Osteoblast (primary cell): ENCODE measurements around the gene TSPAN4. TPM values are rescaled to one million over a fixed set of nuclear protein-coding genes. Genes with fewer than 3 reads are reported as not detected.

ENCODE experiments used
- DNase-seq: peaks from one replicate; pipeline ENCODE4 v3.0.0; 2011; ENCODE audit warnings: low spot score, mixed read lengths; ENCODE audit not compliant: insufficient read length; ENCODE audit errors: missing footprints
- H2AFZ ChIP-seq: 2 replicates; pipeline ENCODE4 v1.6.0; 2011; ENCODE audit warnings: mild to moderate bottlenecking, low read length
- H3K27ac ChIP-seq: 2 replicates; pipeline ENCODE4 v1.5.1; 2011; ENCODE audit warnings: mild to moderate bottlenecking, low read depth, low read length, moderate library complexity
- H3K27me3 ChIP-seq: 2 replicates; pipeline ENCODE4 v1.6.0; 2012; ENCODE audit warnings: mild to moderate bottlenecking, control low read depth, inconsistent platforms, low read length, moderate library complexity; ENCODE audit not compliant: insufficient read depth
- H3K36me3 ChIP-seq: 2 replicates; pipeline ENCODE4 v1.5.1; 2011; ENCODE audit warnings: mild to moderate bottlenecking, low read length, control low read depth, moderate library complexity; ENCODE audit not compliant: insufficient read depth
- H3K4me1 ChIP-seq: 2 replicates; pipeline ENCODE4 v1.5.1; 2011; ENCODE audit warnings: mild to moderate bottlenecking, low read length, control low read depth, moderate library complexity; ENCODE audit not compliant: insufficient read depth
- H3K4me2 ChIP-seq: 2 replicates; pipeline ENCODE4 v1.6.0; 2011; ENCODE audit warnings: mild to moderate bottlenecking, low read length; ENCODE audit not compliant: insufficient read depth
- H3K4me3 ChIP-seq: fragments of 200-600 bp; sonication (generic); 3 replicates; pipeline ENCODE4 v1.5.1; 2012; ENCODE audit warnings: mild to moderate bottlenecking, low read length, inconsistent platforms; ENCODE audit not compliant: insufficient read depth
- H3K79me2 ChIP-seq: 2 replicates; pipeline ENCODE4 v1.6.0; 2012; ENCODE audit warnings: mild to moderate bottlenecking, low read length, control low read depth, inconsistent platforms; ENCODE audit not compliant: insufficient read depth
- H3K9me3 ChIP-seq: 2 replicates; pipeline ENCODE4 v1.5.1; 2011; ENCODE audit warnings: low read depth, low read length, control low read depth
- H4K20me1 ChIP-seq: 2 replicates; pipeline ENCODE4 v1.6.0; 2012; ENCODE audit warnings: mild to moderate bottlenecking, low read length, control low read depth; ENCODE audit not compliant: insufficient read depth
- total RNA-seq: library from RNA; depleted of rRNA; stranded (reverse); fragments of >200 nt; gene quantifications from 2 replicates; pipeline ENCODE4 v1.2.3, GENCODE V29; 2012
- TF ChIP-seq, protein P1 (sequence below): IDR thresholded peaks from 2 replicates; pipeline ENCODE4 v1.5.1; 2011; ENCODE audit warnings: mild to moderate bottlenecking, low read depth, low read length, moderate library complexity; ENCODE audit errors: extremely low read depth

The TSPAN4 gene
- total RNA-seq, 1 donor, result 168 TPM

GRCh38 chr11:837990-838307, 4.7 kb upstream of the TSPAN4 start:
- Histone ChIP-seq H3K9me3 (no peaks in the 10 kb centered on the region), H3K36me3 (peaks cover 51% of the 10 kb centered on the region), H3K79me2 (peaks cover 84% of the 10 kb centered on the region), H4K20me1 (peaks cover 61% of the 10 kb centered on the region), H3K27me3 (no peaks in the 10 kb centered on the region), H3K27ac (no peak overlapping the region), H2AFZ (no peak overlapping the region), H3K4me2 (no peak overlapping the region), H3K4me1 (peaks cover 24% of the 10 kb centered on the region), H3K4me3 (no peak overlapping the region)
- TF ChIP-seq, protein P1, sequence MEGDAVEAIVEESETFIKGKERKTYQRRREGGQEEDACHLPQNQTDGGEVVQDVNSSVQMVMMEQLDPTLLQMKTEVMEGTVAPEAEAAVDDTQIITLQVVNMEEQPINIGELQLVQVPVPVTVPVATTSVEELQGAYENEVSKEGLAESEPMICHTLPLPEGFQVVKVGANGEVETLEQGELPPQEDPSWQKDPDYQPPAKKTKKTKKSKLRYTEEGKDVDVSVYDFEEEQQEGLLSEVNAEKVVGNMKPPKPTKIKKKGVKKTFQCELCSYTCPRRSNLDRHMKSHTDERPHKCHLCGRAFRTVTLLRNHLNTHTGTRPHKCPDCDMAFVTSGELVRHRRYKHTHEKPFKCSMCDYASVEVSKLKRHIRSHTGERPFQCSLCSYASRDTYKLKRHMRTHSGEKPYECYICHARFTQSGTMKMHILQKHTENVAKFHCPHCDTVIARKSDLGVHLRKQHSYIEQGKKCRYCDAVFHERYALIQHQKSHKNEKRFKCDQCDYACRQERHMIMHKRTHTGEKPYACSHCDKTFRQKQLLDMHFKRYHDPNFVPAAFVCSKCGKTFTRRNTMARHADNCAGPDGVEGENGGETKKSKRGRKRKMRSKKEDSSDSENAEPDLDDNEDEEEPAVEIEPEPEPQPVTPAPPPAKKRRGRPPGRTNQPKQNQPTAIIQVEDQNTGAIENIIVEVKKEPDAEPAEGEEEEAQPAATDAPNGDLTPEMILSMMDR, result no peak
- no peak for DNase-seq

DNA sequence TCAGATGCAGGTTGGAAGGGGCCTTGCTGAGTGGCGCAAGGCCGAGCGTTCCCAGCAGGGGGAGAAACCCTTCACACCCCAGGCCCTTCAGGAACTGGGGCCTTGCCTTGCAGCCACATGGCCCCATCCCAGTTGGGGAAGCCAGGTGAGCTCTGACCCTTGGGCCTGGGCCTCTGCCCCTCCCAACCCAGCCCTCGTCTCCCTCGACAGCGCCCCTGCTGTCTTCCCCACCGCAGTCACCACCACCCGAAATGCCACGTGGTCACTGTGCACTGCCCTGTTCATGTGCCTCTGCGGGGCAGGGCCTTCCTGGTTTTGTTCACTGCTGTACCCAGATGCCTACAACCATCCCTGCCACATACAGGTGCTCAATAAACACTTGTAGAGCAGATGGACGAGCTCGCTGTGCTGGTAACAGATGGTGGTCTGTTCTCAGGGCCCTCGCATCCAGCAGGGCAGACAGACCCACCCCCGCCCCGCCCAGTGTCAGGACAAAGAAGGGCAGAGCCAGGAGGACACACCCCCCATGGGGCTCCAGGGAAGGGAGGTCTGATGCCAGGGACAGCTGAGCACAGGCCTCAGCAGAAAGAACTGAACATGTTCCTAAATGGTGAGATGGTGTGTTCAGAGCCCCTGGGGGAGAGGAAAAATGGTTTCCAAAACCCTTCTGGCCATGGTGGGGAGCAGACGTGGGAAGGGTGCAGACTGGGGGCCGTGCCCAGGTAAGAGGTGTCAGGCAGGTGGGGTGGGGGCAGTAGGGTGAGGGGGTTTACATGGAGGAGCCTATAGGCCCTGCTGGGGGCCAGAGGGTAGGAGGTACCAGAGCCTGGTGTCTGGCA, 4.0 kb upstream of the TSPAN4 start:
- H3K9me3 ChIP-seq, result no peaks in the 10 kb centered on the region
- H3K27me3 ChIP-seq, result no peaks in the 10 kb centered on the region
- no peak overlapping the region for H2AFZ ChIP-seq
- H3K4me1 ChIP-seq, result peaks cover 22% of the 10 kb centered on the region
- TF ChIP-seq, protein P1, result peak; percentile 28
- peaks cover 60% of the 10 kb centered on the region for H4K20me1 ChIP-seq
- H3K4me3 ChIP-seq, result no peak overlapping the region
- H3K27ac ChIP-seq, result peak overlapping the region; percentile 37
- DNase-seq, result peak; percentile 94
- peaks cover 51% of the 10 kb centered on the region for H3K36me3 ChIP-seq
- no peak overlapping the region for H3K4me2 ChIP-seq
- peaks cover 83% of the 10 kb centered on the region for H3K79me2 ChIP-seq

DNA sequence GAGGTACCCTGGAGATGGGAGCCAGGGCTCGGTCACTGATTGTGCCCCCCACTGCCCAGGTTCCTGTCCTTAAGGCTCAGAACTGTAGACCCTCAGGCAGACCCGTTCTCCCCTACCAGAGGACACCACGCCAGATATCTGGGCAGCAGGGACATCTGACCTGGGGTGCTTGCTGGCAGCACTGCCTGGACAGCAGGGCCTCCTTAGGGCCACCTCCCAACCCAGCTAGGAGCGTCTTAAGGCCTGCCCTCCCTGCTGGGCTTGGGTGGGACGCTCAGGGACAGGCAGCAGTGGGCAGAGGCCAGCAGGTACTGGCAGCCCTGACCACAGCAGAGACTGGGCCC, 3.4 kb upstream of the TSPAN4 start:
- H3K4me1 ChIP-seq, result peaks cover 20% of the 10 kb centered on the region
- H3K27ac ChIP-seq, result peak overlapping the region; percentile 37
- peaks cover 56% of the 10 kb centered on the region for H4K20me1 ChIP-seq
- peaks cover 80% of the 10 kb centered on the region for H3K79me2 ChIP-seq
- TF ChIP-seq, protein P1, result no peak
- H3K4me3 ChIP-seq, result no peak overlapping the region
- H3K27me3 ChIP-seq, result no peaks in the 10 kb centered on the region
- no peak overlapping the region for H3K4me2 ChIP-seq
- H2AFZ ChIP-seq, result no peak overlapping the region
- H3K36me3 ChIP-seq, result peaks cover 51% of the 10 kb centered on the region
- DNase-seq, result no peak
- no peaks in the 10 kb centered on the region for H3K9me3 ChIP-seq

DNA sequence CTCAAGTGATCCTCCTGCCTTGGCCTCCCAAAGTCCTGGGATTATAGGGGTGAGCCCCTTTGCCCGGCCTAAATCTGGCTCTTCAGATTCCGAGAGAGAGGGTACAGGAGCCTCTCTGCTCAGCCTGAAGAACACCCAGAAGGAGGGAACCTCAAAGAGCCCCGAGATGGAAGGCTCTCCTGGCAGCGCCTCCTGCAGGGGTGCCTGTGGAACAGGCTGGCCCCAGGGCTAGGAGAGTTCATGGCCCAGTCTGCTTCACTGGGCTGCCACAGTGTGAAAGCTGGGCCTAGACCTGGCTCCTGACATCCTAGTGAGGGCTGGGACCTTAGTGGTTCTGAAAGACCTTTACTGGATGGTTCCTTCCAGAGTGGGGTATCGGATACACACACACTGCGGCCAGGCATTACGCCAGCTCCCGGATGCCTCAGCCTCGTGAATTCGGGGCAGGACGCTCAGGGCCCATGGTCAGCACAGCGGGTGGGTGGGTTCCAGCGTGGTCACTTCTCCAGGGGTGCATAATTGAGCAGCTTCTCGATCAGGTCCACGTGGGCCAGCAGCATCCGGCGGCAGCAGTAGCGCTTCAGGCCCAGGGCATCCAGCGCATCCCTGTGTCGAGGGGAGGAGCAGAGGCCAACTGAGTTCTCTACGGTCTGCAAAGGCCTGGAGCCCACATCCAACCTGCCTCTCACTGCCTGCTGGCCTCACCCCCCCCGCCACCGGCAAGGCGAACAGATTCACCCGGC, 2.6 kb upstream of the TSPAN4 start:
- H3K36me3 ChIP-seq, result peaks cover 51% of the 10 kb centered on the region
- no peaks in the 10 kb centered on the region for H3K27me3 ChIP-seq
- H3K9me3 ChIP-seq, result no peaks in the 10 kb centered on the region
- H3K27ac ChIP-seq, result peak overlapping the region; percentile 61
- H3K4me3 ChIP-seq, result peak overlapping the region; percentile 97
- H3K4me1 ChIP-seq, result peaks cover 17% of the 10 kb centered on the region
- TF ChIP-seq, protein P1, result peak; percentile 51
- peaks cover 54% of the 10 kb centered on the region for H4K20me1 ChIP-seq
- DNase-seq, result peak; percentile 94
- peak overlapping the region; percentile 96 for H3K4me2 ChIP-seq
- H3K79me2 ChIP-seq, result peaks cover 78% of the 10 kb centered on the region
- H2AFZ ChIP-seq, result no peak overlapping the region
